OCI-LY7 (cell line): ENCODE measurements around the gene PRCC. TPM values are rescaled to one million over a fixed set of nuclear protein-coding genes. Genes with fewer than 3 reads are reported as not detected.

Source experiments
- BruUV-seq: library from RNA; stranded (reverse); fragments of 400-500 nt; replicated peaks from 2 replicates; lab custom pipeline; 2021; lab: Mats Ljungman, UMichigan
- CTCF ChIA-PET: fragments of 300-600 bp; sonication (Branson Sonifier 250); formaldehyde crosslinking; loops from one replicate; lab custom pipeline; 2022; ENCODE audit warnings: antibody characterized with exemption; ENCODE audit not compliant: unreplicated experiment; lab: Charles Lee
- POLR2A ChIA-PET: fragments of 300-600 bp; sonication (Branson Sonifier 250); formaldehyde crosslinking; loops from one replicate; lab custom pipeline; 2022; ENCODE audit warnings: antibody characterized with exemption; lab: Charles Lee
- DNase-seq: peaks from one replicate; pipeline ENCODE4 v3.0.0-alpha.2; 2015; ENCODE audit warnings: low spot score
- H2AFZ ChIP-seq: fragments of 200-600 bp; sonication (generic), shearing (Covaris generic); 2 replicates; pipeline ENCODE4 v1.6.1; 2014; ENCODE audit warnings: mild to moderate bottlenecking, antibody characterized with exemption, low read length, moderate library complexity
- H3K27ac ChIP-seq: fragments of 200-600 bp; sonication (generic); 2 replicates; pipeline ENCODE4 v1.5.1; 2014; ENCODE audit warnings: mixed run types, low read depth, mild to moderate bottlenecking, moderate library complexity, low read length, inconsistent platforms; ENCODE audit not compliant: poor library complexity, severe bottlenecking
- H3K36me3 ChIP-seq: fragments of 200-600 bp; sonication (generic); 2 replicates; pipeline ENCODE4 v1.6.1; 2014; ENCODE audit warnings: mild to moderate bottlenecking, antibody characterized with exemption, low read length, moderate library complexity, mixed read lengths; ENCODE audit not compliant: insufficient read depth
- H3K4me1 ChIP-seq: fragments of 200-600 bp; sonication (generic); 2 replicates; pipeline ENCODE4 v1.5.1; 2014; ENCODE audit warnings: mild to moderate bottlenecking, low read length; ENCODE audit not compliant: insufficient read depth, poor library complexity, severe bottlenecking
- H3K4me2 ChIP-seq: fragments of 200-600 bp; sonication (generic); 2 replicates; pipeline ENCODE4 v1.6.1; 2014; ENCODE audit warnings: mild to moderate bottlenecking, low read length
- H3K4me3 ChIP-seq: fragments of 200-600 bp; sonication (generic); 2 replicates; pipeline ENCODE4 v1.5.1; 2014; ENCODE audit warnings: mild to moderate bottlenecking, low read depth, low read length; ENCODE audit not compliant: poor library complexity, severe bottlenecking
- H3K79me2 ChIP-seq: fragments of 200-600 bp; sonication (generic); 2 replicates; pipeline ENCODE4 v1.6.1; 2016; ENCODE audit warnings: low read depth, mild to moderate bottlenecking, low read length, moderate library complexity, mixed read lengths; ENCODE audit not compliant: insufficient read depth
- H3K9me2 ChIP-seq: fragments of 200-600 bp; sonication (generic); 2 replicates; pipeline ENCODE4 v1.6.1; 2016; ENCODE audit warnings: mild to moderate bottlenecking, low read length, mixed read lengths; ENCODE audit not compliant: insufficient read depth
- H3K9me3 ChIP-seq: fragments of 200-600 bp; sonication (generic); 2 replicates; pipeline ENCODE4 v1.6.1; 2014; ENCODE audit warnings: mild to moderate bottlenecking, mixed run types, low read length, mixed read lengths
- H4K20me1 ChIP-seq: fragments of 200-600 bp; sonication (generic); 2 replicates; pipeline ENCODE4 v1.6.1; 2014; ENCODE audit warnings: mild to moderate bottlenecking, antibody characterized with exemption, low read length, moderate library complexity, mixed read lengths; ENCODE audit not compliant: insufficient read depth
- EZH2phosphoT487 ChIP-seq: fragments of 200-600 bp; sonication (generic); IDR thresholded peaks from 2 replicates; pipeline ENCODE4 v1.6.1; 2018; ENCODE audit warnings: low read depth, borderline replicate concordance, mild to moderate bottlenecking, mixed run types, antibody characterized with exemption, low read length, moderate library complexity, mixed read lengths
- intact Hi-C: fragments of 100-400 bp; cut with micrococcal nuclease; formaldehyde crosslinking; loops from one replicate; pipeline ENCODE4 v1.10.0; 2022; ENCODE audit not compliant: unreplicated experiment
- total RNA-seq, 2 experiments: library from RNA; depleted of rRNA in 1 of 2; stranded (reverse); fragments of >200 nt in 1 of 2; shearing (Covaris generic) in 1 of 2; gene quantifications; 2 replicates each; pipeline ENCODE4 v1.2.3, GENCODE V29; 2014 to 2022
- TF ChIP-seq, protein P1 (sequence below): fragments of 200-600 bp; sonication (generic); conservative IDR thresholded peaks from 2 replicates; pipeline ENCODE4 v1.5.1; 2014; ENCODE audit warnings: mild to moderate bottlenecking, antibody characterized with exemption, low read length, moderate library complexity, mixed read lengths

The PRCC gene
- total RNA-seq, 2 experiments from 2014 or later, result 54.0 to 82.9 TPM

DNA sequence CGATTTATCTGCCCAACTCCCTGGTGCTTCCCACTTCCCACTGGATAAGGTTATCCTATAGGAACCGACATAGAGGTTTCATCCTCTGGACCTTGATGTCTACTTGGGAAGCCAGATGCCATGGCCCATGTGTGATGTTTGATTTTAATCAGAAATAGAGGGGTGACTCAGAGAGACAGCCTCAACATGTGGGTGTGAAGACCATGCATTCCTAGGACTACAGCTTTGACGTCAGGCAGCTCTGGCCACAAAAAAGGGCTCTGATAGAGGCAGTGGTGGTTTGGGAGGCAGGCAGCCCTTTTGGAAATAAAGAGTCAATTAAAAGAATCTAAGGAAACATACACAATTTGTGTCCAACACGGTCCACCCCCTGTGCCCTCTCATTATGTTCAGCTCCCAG lies 54.5 kb downstream of the PRCC start:
- intact Hi-C loops, result no loop called here
- Histone ChIP-seq H3K4me1 (peaks cover 5% of the 10 kb centered on the region), H4K20me1 (no peaks in the 10 kb centered on the region), H3K27ac (no peak overlapping the region), H3K4me3 (no peak overlapping the region), H2AFZ (no peak overlapping the region), H3K9me3 (no peaks in the 10 kb centered on the region), H3K4me2 (no peak overlapping the region), H3K9me2 (no peaks in the 10 kb centered on the region), H3K79me2 (no peaks in the 10 kb centered on the region), H3K36me3 (no peaks in the 10 kb centered on the region)
- CTCF ChIA-PET, result interaction anchor here (0.6 to 1.0 kb wide), 3 partner anchors 9 to 133 kb away, joined by 3 read pairs; no protein-coding TSS in a partner anchor
- DNase-seq, result no peak
- POLR2A ChIA-PET, result interaction anchor here (0.7 to 1.1 kb wide), 2 partner anchors 17 to 152 kb away, joined by 3 to 6 read pairs; no protein-coding TSS in a partner anchor
- no peak for TF ChIP-seq EZH2phosphoT487
- TF ChIP-seq, protein P1, sequence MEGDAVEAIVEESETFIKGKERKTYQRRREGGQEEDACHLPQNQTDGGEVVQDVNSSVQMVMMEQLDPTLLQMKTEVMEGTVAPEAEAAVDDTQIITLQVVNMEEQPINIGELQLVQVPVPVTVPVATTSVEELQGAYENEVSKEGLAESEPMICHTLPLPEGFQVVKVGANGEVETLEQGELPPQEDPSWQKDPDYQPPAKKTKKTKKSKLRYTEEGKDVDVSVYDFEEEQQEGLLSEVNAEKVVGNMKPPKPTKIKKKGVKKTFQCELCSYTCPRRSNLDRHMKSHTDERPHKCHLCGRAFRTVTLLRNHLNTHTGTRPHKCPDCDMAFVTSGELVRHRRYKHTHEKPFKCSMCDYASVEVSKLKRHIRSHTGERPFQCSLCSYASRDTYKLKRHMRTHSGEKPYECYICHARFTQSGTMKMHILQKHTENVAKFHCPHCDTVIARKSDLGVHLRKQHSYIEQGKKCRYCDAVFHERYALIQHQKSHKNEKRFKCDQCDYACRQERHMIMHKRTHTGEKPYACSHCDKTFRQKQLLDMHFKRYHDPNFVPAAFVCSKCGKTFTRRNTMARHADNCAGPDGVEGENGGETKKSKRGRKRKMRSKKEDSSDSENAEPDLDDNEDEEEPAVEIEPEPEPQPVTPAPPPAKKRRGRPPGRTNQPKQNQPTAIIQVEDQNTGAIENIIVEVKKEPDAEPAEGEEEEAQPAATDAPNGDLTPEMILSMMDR, result no peak
- BruUV-seq, result no TSS peak

DNA sequence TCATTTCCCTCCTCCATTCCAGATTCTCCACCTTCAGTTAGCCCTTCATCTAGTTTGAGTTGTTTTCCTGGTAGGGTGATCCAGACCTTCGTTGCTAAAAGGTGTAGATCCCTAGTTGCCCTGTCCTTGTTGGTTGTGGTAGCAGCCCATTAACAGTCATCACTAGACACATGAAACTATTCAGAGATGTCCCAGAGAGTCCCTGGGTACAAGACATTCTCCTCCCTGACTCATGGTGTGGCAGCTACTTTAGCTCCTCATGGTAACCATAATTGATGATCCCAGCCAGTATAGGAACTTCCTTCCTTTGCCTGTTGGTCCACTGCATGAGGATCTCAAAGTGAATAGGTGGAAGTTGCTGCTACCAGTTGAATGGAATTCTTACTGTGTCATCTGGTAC lies 55.3 kb downstream of the PRCC start:
- CTCF ChIA-PET, result interaction anchor here (1.0 kb wide), 1 partner anchor 133 kb away, joined by 3 read pairs; no protein-coding TSS in a partner anchor
- TF ChIP-seq EZH2phosphoT487, result no peak
- TF ChIP-seq, protein P1, result no peak
- DNase-seq, result no peak
- H3K79me2 ChIP-seq, result no peaks in the 10 kb centered on the region
- no peaks in the 10 kb centered on the region for H3K9me2 ChIP-seq
- no peaks in the 10 kb centered on the region for H3K36me3 ChIP-seq
- H4K20me1 ChIP-seq, result no peaks in the 10 kb centered on the region
- no peaks in the 10 kb centered on the region for H3K4me1 ChIP-seq
- no peak overlapping the region for H2AFZ ChIP-seq
- intact Hi-C loops, result no loop called here
- H3K4me3 ChIP-seq, result no peak overlapping the region
- POLR2A ChIA-PET, result interaction anchor here (0.6 to 1.1 kb wide), 2 partner anchors 16 to 116 kb away, joined by 3 to 6 read pairs; no protein-coding TSS in a partner anchor
- no peaks in the 10 kb centered on the region for H3K9me3 ChIP-seq
- BruUV-seq, result no TSS peak
- H3K27ac ChIP-seq, result no peak overlapping the region
- H3K4me2 ChIP-seq, result no peak overlapping the region

DNA sequence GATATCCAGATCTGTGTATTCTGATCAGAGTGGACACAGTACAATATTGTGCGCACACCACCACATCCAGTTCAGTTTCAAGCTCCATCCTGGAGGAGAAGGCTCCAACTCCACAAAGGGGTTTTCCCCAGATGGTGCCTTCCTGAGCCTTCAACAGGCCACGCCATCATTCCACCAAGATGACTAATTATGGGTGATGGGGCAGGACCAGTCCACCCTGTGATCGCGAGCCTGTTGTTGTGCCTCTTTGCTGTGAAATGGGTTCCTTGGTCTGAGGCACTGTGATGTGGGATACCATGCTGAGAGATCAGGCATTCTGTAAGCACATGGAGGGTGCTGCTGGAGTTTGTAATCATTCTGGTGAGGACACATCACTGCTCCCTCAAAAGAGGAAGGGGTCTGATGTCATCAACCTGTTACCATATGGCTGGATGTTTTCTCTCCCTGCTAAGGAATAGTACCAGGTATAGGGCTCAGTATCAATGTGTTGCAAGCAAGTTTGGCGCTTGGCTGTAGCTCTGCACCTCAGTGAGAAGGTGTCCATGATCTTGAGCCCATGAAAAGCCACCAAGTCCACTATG lies 56.0 kb downstream of the PRCC start:
- Histone ChIP-seq H3K4me2 (no peak overlapping the region), H3K27ac (no peak overlapping the region), H3K9me3 (no peaks in the 10 kb centered on the region), H3K9me2 (no peaks in the 10 kb centered on the region), H3K79me2 (no peaks in the 10 kb centered on the region), H3K36me3 (no peaks in the 10 kb centered on the region), H4K20me1 (no peaks in the 10 kb centered on the region), H3K4me1 (no peaks in the 10 kb centered on the region), H2AFZ (no peak overlapping the region), H3K4me3 (no peak overlapping the region)
- TF ChIP-seq, protein P1, result no peak
- no peak for TF ChIP-seq EZH2phosphoT487
- intact Hi-C loops, result no loop called here
- ChIA-PET POLR2A (no interaction called here), CTCF (no interaction called here)
- BruUV-seq, result no TSS peak
- DNase-seq, result no peak
